Mammary epithelial cell (primary cell): ENCODE data around the gene LSAMP.

Source experiments
- EZH2 ChIP-seq: IDR thresholded peaks from 2 replicates; pipeline ENCODE4 v1.6.1; 2012; ENCODE audit warnings: low read length, inconsistent platforms, borderline replicate concordance
- TF ChIP-seq, protein P1 (sequence below), 2 donors: IDR thresholded peaks in 1 of 2; conservative IDR thresholded peaks in 1 of 2; 2 replicates each; pipeline ENCODE4 v1.5.1; 2011 to 2012; ENCODE audit warnings: inconsistent platforms in 2 of 2, low read length in 2 of 2, mild to moderate bottlenecking in 2 of 2, control low read depth in 1 of 2, low read depth in 1 of 2; ENCODE audit not compliant: insufficient read depth in 1 of 2; ENCODE audit errors: extremely low read depth in 1 of 2

- TF ChIP-seq, protein P1, sequence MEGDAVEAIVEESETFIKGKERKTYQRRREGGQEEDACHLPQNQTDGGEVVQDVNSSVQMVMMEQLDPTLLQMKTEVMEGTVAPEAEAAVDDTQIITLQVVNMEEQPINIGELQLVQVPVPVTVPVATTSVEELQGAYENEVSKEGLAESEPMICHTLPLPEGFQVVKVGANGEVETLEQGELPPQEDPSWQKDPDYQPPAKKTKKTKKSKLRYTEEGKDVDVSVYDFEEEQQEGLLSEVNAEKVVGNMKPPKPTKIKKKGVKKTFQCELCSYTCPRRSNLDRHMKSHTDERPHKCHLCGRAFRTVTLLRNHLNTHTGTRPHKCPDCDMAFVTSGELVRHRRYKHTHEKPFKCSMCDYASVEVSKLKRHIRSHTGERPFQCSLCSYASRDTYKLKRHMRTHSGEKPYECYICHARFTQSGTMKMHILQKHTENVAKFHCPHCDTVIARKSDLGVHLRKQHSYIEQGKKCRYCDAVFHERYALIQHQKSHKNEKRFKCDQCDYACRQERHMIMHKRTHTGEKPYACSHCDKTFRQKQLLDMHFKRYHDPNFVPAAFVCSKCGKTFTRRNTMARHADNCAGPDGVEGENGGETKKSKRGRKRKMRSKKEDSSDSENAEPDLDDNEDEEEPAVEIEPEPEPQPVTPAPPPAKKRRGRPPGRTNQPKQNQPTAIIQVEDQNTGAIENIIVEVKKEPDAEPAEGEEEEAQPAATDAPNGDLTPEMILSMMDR (conservative IDR thresholded peaks at IDR 0.05 in 1 of 2, IDR thresholded peaks at IDR 0.05 in 1 of 2; ENCODE audit: extremely low read depth in 1 of 2, insufficient read depth in 1 of 2, low read depth in 1 of 2, low read length in 2 of 2), result no peak
- no peak for TF ChIP-seq EZH2
Observed at GRCh38 chr3:115839246-115839645, 606.0 kb downstream of the LSAMP start.
